Neural crest cell (in vitro differentiated cells): Measurements from ENCODE around the gene TMC3. TPM values are rescaled to one million over a fixed set of nuclear protein-coding genes. Genes with fewer than 3 reads are reported as not detected.

Experiments
- DNase-seq: peaks from one replicate; pipeline ENCODE4 v3.0.0; 2021; ENCODE audit warnings: low read depth, mixed read lengths, low spot score
- H3K27ac Mint-ChIP-seq: one replicate; pipeline ENCODE4 v1.8.0; 2021; ENCODE audit warnings: mild to moderate bottlenecking, mixed read lengths; ENCODE audit not compliant: unreplicated experiment
- H3K27me3 Mint-ChIP-seq: 2 replicates; pipeline ENCODE4 v1.8.0; 2021; ENCODE audit warnings: low read depth, mild to moderate bottlenecking, mixed read lengths
- H3K36me3 Mint-ChIP-seq: 2 replicates; pipeline ENCODE4 v1.8.0; 2021; ENCODE audit warnings: low read depth, mild to moderate bottlenecking, mixed read lengths
- H3K4me1 Mint-ChIP-seq: 2 replicates; pipeline ENCODE4 v1.8.0; 2021; ENCODE audit warnings: mixed read lengths
- H3K4me3 Mint-ChIP-seq: one replicate; pipeline ENCODE4 v1.8.0; 2021; ENCODE audit warnings: mild to moderate bottlenecking, mixed read lengths
- H3K9me3 Mint-ChIP-seq: 2 replicates; pipeline ENCODE4 v1.8.0; 2021; ENCODE audit warnings: mixed read lengths
- CTCF ChIP-seq: fragments of 200-600 bp; sonication (generic); conservative IDR thresholded peaks from 2 replicates; pipeline ENCODE4 v1.5.0; 2021; ENCODE audit warnings: antibody characterized with exemption, mild to moderate bottlenecking
- total RNA-seq: library from RNA; stranded (reverse); gene quantifications from 2 replicates; pipeline ENCODE4 v1.2.1, GENCODE V29; 2021

Gene TMC3
- total RNA-seq, 1 donor from 2014 or later = not detected

GRCh38 chr15:81338170-81339007 lies 35.6 kb downstream of the TMC3 start:
- Mint-ChIP-seq H3K36me3 (no peaks in the 10 kb centered on the region), H3K27me3 (peaks cover 13% of the 10 kb centered on the region), H3K9me3 (no peaks in the 10 kb centered on the region), H3K4me3 (no peak overlapping the region), H3K27ac (no peak overlapping the region), H3K4me1 (no peaks in the 10 kb centered on the region)
- no peak for TF ChIP-seq CTCF
- no peak for DNase-seq

GRCh38 chr15:81337713-81338157 lies 36.3 kb downstream of the TMC3 start:
- Mint-ChIP-seq H3K27me3 (peaks cover 13% of the 10 kb centered on the region), H3K27ac (no peak overlapping the region), H3K4me1 (no peaks in the 10 kb centered on the region), H3K9me3 (no peaks in the 10 kb centered on the region), H3K36me3 (no peaks in the 10 kb centered on the region), H3K4me3 (no peak overlapping the region)
- no peak for TF ChIP-seq CTCF
- no peak for DNase-seq

GRCh38 chr15:81337241-81337640 lies 36.8 kb downstream of the TMC3 start:
- Mint-ChIP-seq H3K9me3 (no peaks in the 10 kb centered on the region), H3K27me3 (peaks cover 8% of the 10 kb centered on the region), H3K27ac (no peak overlapping the region), H3K36me3 (no peaks in the 10 kb centered on the region), H3K4me3 (no peak overlapping the region), H3K4me1 (no peaks in the 10 kb centered on the region)
- no peak for TF ChIP-seq CTCF
- no peak for DNase-seq

GRCh38 chr15:81336568-81336967 lies 37.4 kb downstream of the TMC3 start:
- Mint-ChIP-seq H3K4me3 (no peak overlapping the region), H3K36me3 (no peaks in the 10 kb centered on the region), H3K4me1 (no peaks in the 10 kb centered on the region), H3K27ac (no peak overlapping the region), H3K27me3 (peaks cover 7% of the 10 kb centered on the region), H3K9me3 (no peaks in the 10 kb centered on the region)
- peak; percentile 20 for TF ChIP-seq CTCF
- DNase-seq = no peak

- Mint-ChIP-seq H3K9me3 (no peaks in the 10 kb centered on the region), H3K27me3 (peaks cover 4% of the 10 kb centered on the region), H3K4me3 (no peak overlapping the region), H3K27ac (no peak overlapping the region), H3K4me1 (no peaks in the 10 kb centered on the region), H3K36me3 (no peaks in the 10 kb centered on the region)
- no peak for DNase-seq
- no peak for TF ChIP-seq CTCF
These were observed 38.4 kb downstream of the TMC3 start for GRCh38 chr15:81335631-81336030.
